ENCODE results near the gene SLC22A31. TPM values are rescaled to one million over a fixed set of nuclear protein-coding genes. Genes with fewer than 3 reads are reported as not detected.

Gene SLC22A31
- total and polyA plus RNA-seq, 2 donors (not counting 3 experiments of a cell fraction or from before 2014, with no cell fraction given): 1.0 TPM; not detected in 1

DNA sequence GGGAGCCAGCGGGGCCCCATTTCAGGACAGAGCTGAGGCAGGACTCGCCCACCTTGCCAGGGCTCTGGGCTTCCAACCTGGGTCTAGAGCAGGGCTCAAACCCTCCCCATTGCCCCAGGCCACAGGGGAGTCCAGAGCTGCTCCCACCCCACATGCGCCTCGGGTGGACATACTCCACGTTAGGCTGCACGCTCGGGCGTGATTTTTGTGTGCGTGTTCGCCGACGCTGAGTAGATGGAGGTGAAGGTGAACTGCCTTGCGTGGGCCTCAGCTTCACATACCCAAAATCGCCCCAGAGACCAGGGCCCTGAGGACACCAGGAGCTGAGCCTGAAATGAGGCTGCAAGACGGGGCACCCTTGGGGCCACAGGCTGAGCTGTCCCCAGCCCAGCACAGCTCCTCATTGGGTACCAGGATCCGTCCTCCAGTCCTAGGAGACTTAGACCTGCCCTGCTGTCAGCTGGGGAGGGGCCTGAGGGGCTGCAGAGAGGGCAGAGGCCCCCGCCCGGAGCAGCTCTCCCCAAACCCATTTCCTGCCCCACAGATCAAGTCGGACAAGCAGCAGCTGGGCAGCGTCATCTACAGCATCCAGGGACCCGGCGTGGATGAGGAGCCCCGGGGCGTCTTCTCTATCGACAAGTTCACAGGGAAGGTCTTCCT lies 20.6 kb downstream of the SLC22A31 start:
- Histone ChIP-seq H3K4me2 (ENCODE audit: insufficient read depth, low read length) (no peak overlapping the region), H3K27me3 (ENCODE audit: control insufficient read depth in 2 of 2, insufficient read depth in 2 of 2, low read length in 2 of 2) (peaks cover 0 to 4% of the 10 kb centered on the region in 2 experiments), H3K27ac (ENCODE audit: insufficient read depth, low read depth, low read length) (no peak overlapping the region), H3K79me2 (ENCODE audit: control insufficient read depth, insufficient read depth, low read length) (no peaks in the 10 kb centered on the region), H3K9me3 (replicated peaks; ENCODE audit: control insufficient read depth, insufficient read depth, low read length) (no peaks in the 10 kb centered on the region), H3K4me3 (replicated peaks in 1 of 3; ENCODE audit: insufficient read depth in 1 of 3, low read depth in 1 of 3, low read length in 3 of 3) (no peak overlapping the region), H3K9ac (replicated peaks; ENCODE audit: extremely low read depth, insufficient read depth, low read length) (no peak overlapping the region), H3K9me1 (replicated peaks; ENCODE audit: control insufficient read depth, extremely low read depth, insufficient read depth, low read length) (no peaks in the 10 kb centered on the region), H2AFZ (ENCODE audit: low read depth, low read length) (no peak overlapping the region), H3K36me3 (ENCODE audit: control insufficient read depth in 2 of 2, extremely low read depth in 1 of 2, insufficient read depth in 2 of 2, low read length in 2 of 2) (no peaks in the 10 kb centered on the region), H4K20me1 (replicated peaks; ENCODE audit: control insufficient read depth, extremely low read depth, insufficient read depth, low read length) (no peaks in the 10 kb centered on the region), H3K4me1 (ENCODE audit: control insufficient read depth, extremely low read depth, insufficient read depth, low read length) (no peaks in the 10 kb centered on the region)
- BruUV-seq (replicated peaks): no TSS peak
- no peak for FAIRE-seq
- dilution Hi-C loops (cut with MboI; ENCODE audit: extremely low pct_ligation_motif_present, low sequenced_read_pairs): no loop called here
- no peak for DNase-seq (ENCODE audit: low read depth, low spot score)
- ChIA-PET POLR2A (no interaction called here), CTCF (interaction anchor here (0.7 to 0.8 kb wide), 2 partner anchors 9 to 442 kb away, joined by 3 read pairs; partner anchors contain the start of gene CDH15)
- TF ChIP-seq, protein P1, sequence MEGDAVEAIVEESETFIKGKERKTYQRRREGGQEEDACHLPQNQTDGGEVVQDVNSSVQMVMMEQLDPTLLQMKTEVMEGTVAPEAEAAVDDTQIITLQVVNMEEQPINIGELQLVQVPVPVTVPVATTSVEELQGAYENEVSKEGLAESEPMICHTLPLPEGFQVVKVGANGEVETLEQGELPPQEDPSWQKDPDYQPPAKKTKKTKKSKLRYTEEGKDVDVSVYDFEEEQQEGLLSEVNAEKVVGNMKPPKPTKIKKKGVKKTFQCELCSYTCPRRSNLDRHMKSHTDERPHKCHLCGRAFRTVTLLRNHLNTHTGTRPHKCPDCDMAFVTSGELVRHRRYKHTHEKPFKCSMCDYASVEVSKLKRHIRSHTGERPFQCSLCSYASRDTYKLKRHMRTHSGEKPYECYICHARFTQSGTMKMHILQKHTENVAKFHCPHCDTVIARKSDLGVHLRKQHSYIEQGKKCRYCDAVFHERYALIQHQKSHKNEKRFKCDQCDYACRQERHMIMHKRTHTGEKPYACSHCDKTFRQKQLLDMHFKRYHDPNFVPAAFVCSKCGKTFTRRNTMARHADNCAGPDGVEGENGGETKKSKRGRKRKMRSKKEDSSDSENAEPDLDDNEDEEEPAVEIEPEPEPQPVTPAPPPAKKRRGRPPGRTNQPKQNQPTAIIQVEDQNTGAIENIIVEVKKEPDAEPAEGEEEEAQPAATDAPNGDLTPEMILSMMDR (IDR thresholded peaks at IDR 0.05; ENCODE audit: extremely low read depth in 1 of 2, insufficient read depth in 1 of 2, low read depth in 1 of 2, low read length in 2 of 2): no peak
- TF ChIP-seq POLR2AphosphoS5 (IDR thresholded peaks at IDR 0.05; ENCODE audit: insufficient read depth, low read depth, low read length) (no peak), MYC (IDR thresholded peaks at IDR 0.05; ENCODE audit: low read depth, low read length) (no peak), FOS (IDR thresholded peaks at IDR 0.05; ENCODE audit: borderline replicate concordance, insufficient read depth, low read length) (no peak), JUN (IDR thresholded peaks at IDR 0.05; ENCODE audit: borderline replicate concordance, insufficient read depth, insufficient read length, low read depth) (no peak), EZH2 (IDR thresholded peaks at IDR 0.05; ENCODE audit: borderline replicate concordance, low read depth, low read length, severe bottlenecking) (no peak), GATA2 (IDR thresholded peaks at IDR 0.05; ENCODE audit: insufficient read depth, insufficient read length, low read depth, low read length) (no peak), POLR2A (IDR thresholded peaks at IDR 0.05; ENCODE audit: low read depth, low read length) (no peak)
- TF ChIP-seq, protein P2, sequence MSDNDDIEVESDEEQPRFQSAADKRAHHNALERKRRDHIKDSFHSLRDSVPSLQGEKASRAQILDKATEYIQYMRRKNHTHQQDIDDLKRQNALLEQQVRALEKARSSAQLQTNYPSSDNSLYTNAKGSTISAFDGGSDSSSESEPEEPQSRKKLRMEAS (IDR thresholded peaks at IDR 0.05; ENCODE audit: insufficient read depth, insufficient read length): no peak
- intact Hi-C loops (cut with micrococcal nuclease): no loop called here

Measured in endothelial cell of umbilical vein (primary cell).